ENCODE measurements around the gene AP5M1.
A peak's percentile ranks its signal among the peaks of the same experiment; 100 is the strongest.
"Not testable (repeated sequence)": the region's sequence is repeated elsewhere in the genome, so short reads cannot be mapped to it uniquely, and the experiment has no call there.

Gene AP5M1, protein sequence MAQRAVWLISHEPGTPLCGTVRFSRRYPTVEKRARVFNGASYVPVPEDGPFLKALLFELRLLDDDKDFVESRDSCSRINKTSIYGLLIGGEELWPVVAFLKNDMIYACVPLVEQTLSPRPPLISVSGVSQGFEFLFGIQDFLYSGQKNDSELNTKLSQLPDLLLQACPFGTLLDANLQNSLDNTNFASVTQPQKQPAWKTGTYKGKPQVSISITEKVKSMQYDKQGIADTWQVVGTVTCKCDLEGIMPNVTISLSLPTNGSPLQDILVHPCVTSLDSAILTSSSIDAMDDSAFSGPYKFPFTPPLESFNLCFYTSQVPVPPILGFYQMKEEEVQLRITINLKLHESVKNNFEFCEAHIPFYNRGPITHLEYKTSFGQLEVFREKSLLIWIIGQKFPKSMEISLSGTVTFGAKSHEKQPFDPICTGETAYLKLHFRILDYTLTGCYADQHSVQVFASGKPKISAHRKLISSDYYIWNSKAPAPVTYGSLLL

GRCh38 chr14:57268161-57269069 is at the start of gene AP5M1, which contains the start of gene EXOC5:
Gene AP5M1, plus strand, starts transcription at chr14:57268971. Its CDS starts 344 bp downstream, at chr14:57269315.
Gene EXOC5, minus strand, starts transcription at chr14:57268905. Its CDS starts 257 bp downstream, at chr14:57268648.
- peak within 1 kb of the TSS; percentile 79 for H3K4me3 ChIP-seq (ENCODE audit: low read depth, low read length)

DNA sequence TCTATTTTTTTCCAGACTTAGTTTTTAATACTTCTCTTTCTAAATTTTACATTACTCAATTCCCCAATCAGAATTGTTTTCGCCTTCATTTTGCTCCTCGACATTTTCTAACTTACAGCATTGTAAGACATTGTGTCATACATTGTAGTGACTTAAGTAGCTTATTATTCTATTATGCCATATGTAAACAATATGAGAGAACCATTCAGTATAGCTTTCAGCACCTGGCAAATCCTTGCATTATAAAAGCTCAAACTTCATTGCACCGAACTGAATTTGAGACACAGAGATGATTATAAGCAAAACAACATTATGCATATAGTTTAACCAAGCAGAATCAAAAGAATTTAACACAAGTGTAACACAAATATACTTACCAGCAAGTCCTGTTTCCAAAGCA is 46.8 kb upstream of the AP5M1 start:
- H3K4me3 ChIP-seq (ENCODE audit: low read depth, low read length): no peak overlapping the region

DNA sequence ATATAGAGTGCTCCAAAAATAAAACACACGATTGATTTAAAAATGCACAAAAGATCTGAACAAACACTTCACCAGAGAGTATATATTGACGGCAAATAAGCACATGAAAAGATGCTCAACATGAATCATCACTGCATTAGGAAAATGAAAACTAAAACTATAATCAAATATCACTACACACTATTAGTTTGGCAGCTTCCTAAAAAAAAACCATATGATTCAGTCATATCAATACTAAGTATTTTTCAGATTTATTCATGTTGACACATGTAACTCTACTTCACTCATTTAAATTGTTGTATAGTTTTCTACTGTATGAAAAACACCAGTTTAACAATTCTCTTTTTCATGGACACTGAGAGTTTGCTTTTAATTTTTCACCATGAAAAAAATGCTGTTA is 41.7 kb upstream of the AP5M1 start:
- no peak overlapping the region for H3K4me3 ChIP-seq (ENCODE audit: low read depth, low read length)

DNA sequence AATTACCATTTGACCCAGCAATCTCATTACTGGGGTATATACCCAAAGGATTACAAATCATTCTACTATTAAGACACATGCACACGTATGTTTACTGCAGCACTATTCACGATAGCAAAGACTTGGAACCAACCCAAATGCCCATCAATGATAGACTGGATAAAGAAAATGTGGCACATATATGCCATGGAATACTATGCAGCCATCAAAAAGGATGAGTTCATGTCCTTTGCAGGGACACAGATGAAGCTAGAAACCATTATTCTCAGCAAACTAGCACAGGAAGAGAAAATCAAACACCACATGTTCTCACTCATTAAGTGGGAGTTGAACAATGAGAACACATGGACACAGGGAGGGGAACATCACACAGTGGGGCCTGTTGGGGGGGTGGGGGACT is 40.5 kb upstream of the AP5M1 start:
- H3K4me3 ChIP-seq (ENCODE audit: low read depth, low read length): not testable (repeated sequence)

DNA sequence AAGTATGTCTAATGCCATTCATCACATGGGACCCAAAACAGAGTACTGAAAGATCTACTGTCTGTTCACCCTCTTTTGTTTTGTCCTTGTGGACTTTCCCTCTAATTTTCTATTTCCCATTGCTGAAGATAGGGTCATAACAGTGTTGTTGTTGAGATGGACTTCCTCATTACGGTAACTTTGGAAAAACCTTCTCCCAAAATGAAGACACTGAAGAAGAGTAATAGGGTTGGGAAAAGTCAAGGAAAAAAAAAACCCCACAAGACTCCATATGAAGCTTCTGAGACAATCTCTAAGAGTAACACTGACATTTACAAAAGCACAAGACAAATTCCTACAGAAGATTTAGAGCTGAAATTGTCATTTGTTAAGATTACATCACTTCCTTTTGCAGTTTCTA is 36.8 kb upstream of the AP5M1 start:
- no peak overlapping the region for H3K4me3 ChIP-seq (ENCODE audit: low read depth, low read length)

DNA sequence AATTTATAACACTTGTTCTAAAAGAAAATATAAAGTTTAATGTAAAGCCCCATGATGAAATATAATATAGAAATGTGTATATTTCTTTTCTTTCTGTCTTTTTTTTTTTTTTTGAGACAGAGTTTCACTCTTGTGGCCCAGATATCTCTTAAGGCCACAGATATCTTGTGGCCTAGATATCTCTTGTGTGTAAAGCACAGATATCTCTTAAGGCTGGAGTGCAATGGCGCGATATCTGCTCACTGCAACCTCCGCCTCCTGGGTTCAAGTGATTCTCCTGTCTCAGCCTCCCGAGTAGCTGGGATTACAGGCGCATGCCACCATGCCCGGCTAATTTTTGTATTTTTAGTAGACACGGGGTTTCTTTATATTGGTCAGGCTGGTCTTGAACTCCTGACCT is 28.7 kb upstream of the AP5M1 start:
- not testable (repeated sequence) for H3K4me3 ChIP-seq (ENCODE audit: low read depth, low read length)

DNA sequence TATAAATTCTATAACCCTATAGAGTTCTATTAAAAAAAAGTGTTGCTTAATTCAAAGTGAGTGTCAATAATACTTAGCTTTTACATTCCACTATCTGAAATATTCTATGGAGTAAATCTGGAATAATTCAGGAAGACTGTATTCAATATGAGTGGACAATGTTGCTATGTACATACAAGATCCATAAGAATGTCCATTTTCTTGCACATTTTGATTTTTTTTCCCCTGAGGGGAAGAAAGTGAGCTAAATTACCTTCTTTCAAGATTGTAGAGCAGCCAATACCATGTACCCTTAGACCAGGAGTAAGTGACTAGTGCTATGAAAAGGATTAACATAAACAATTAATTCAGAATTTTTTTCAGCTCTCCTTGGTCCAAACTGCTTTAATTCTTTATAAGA is 25.5 kb upstream of the AP5M1 start:
- no peak overlapping the region for H3K4me3 ChIP-seq (ENCODE audit: low read depth, low read length)

DNA sequence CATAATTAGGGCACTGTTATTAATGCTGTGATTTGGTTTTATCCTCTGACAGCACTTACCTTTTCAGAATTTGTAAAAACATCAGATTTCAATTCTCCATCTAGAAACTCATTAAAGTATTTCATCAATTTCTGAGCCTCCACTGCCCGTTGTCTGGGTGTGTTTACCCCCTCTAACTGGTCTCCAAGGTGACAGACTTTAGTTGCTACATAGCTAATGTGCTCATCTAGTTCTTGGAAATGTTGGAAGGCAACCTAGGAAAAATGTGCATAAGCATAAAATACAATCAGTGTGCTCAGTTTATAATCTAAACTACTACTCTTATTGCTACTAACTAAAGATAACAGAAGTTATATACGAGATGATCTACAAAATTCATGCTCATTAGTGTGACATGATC is 24.7 kb upstream of the AP5M1 start:
- no peak overlapping the region for H3K4me3 ChIP-seq (ENCODE audit: low read depth, low read length)

- H3K4me3 ChIP-seq (ENCODE audit: low read depth, low read length): no peak overlapping the region
Measured at GRCh38 chr14:57245941-57246340, 22.8 kb upstream of the AP5M1 start.

- no peak overlapping the region for H3K4me3 ChIP-seq (ENCODE audit: low read depth, low read length)
Measured at GRCh38 chr14:57246933-57247657, 21.7 kb upstream of the AP5M1 start.

GRCh38 chr14:57254884-57255283 is 13.9 kb upstream of the AP5M1 start:
- H3K4me3 ChIP-seq (ENCODE audit: low read depth, low read length): no peak overlapping the region

GRCh38 chr14:57258221-57258620 is 10.6 kb upstream of the AP5M1 start:
- not testable (repeated sequence) for H3K4me3 ChIP-seq (ENCODE audit: low read depth, low read length)

GRCh38 chr14:57259672-57260071 is 9.1 kb upstream of the AP5M1 start:
- no peak overlapping the region for H3K4me3 ChIP-seq (ENCODE audit: low read depth, low read length)

DNA sequence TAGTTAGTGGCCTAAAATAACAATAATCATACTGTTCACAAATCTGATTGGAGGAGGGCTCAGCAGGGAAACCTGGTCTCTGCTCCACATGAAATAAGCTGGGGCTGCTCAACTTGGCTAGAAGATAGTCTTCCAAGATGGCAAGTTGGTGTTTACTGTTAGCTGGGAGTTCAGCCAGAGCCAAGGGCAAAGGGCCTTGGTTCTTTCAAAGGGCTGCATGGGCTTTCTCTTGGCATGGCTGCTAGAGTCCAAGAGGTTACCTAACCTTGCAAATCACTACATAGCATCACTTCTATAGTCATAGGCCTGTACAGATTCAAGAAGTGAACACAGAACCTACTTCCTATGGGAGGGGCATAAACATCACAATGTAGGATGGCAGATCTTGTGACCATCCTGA is 7.2 kb upstream of the AP5M1 start:
- H3K4me3 ChIP-seq (ENCODE audit: low read depth, low read length): no peak overlapping the region

DNA sequence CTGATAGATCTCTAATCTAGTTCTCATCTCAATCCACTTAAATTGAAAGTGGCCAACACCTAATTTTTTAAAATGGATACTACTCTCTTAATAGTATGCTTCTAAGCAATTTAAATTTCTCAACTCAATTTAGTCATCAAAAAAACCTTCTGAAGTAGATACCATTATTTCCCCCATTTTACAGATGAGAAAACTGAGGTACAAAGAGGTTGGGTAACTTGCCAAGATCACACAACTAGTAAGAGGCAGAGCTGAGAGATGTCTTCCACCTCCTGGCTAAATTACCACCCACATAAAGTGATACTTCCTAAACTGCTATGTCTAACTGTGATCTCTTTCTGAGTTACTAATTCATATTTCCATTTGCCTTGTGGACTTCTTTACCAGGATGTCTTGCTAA is 6.7 kb upstream of the AP5M1 start:
- H3K4me3 ChIP-seq (ENCODE audit: low read depth, low read length): no peak overlapping the region

GRCh38 chr14:57266065-57266464 is 2.7 kb upstream of the AP5M1 start:
- no peak overlapping the region for H3K4me3 ChIP-seq (ENCODE audit: low read depth, low read length)

GRCh38 chr14:57273236-57273635 is 4.5 kb downstream of the AP5M1 start:
- H3K4me3 ChIP-seq (ENCODE audit: low read depth, low read length): no peak overlapping the region

DNA sequence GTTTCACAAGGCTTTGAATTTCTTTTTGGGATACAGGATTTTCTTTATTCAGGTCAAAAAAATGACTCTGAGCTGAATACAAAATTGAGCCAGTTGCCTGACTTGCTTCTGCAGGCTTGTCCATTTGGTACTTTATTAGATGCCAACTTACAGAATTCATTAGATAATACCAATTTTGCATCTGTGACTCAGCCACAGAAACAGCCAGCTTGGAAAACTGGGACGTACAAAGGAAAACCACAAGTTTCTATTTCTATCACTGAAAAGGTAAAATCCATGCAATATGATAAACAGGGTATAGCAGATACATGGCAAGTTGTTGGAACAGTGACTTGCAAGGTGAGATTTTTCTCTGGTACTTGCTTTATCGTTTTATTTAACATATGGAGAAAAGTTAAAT is 5.8 kb downstream of the AP5M1 start:
- H3K4me3 ChIP-seq (ENCODE audit: low read depth, low read length): no peak overlapping the region

GRCh38 chr14:57275023-57275664 is 6.4 kb downstream of the AP5M1 start:
- no peak overlapping the region for H3K4me3 ChIP-seq (ENCODE audit: low read depth, low read length)

GRCh38 chr14:57277062-57277461 is 8.3 kb downstream of the AP5M1 start:
- H3K4me3 ChIP-seq (ENCODE audit: low read depth, low read length): no peak overlapping the region

DNA sequence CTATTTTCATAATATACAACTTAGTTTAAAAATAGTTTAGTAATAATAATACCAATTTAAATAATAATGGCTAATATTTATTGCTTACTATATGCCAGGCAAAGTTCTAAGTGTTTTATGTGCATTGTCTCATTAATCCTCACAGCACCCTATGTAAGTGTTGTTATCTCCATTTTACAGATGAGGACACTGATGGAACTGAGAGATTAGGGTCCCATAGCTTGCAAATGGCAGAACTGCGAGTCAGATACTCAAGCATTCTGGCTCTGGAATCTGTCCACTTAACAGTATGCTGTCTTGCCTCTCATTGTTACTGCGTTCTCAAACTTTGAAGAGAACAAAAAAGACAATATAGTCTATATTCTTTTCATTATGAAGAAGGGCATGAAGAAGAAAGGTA is 19.0 kb downstream of the AP5M1 start:
- no peak overlapping the region for H3K4me3 ChIP-seq (ENCODE audit: low read depth, low read length)

Measured in iPS-11a (cell line).